HG03135 (cell line): Measurements from ENCODE around the gene NEK11.
"Not testable (repeated sequence)": the region's sequence is repeated elsewhere in the genome, so short reads cannot be mapped to it uniquely, and the experiment has no call there.

Source experiments
- ATAC-seq: cut with Tn5 transposase; IDR thresholded peaks from one replicate; pipeline ENCODE4 v1.9.1; 2021; ENCODE audit warnings: mild to moderate bottlenecking, moderate library complexity; ENCODE audit not compliant: unreplicated experiment

Gene NEK11

GRCh38 chr3:131285456-131285855 lies 258.8 kb downstream of the NEK11 start:
- ATAC-seq: no peak

- no peak for ATAC-seq
These were observed 273.2 kb downstream of the NEK11 start for GRCh38 chr3:131299836-131300235.

- ATAC-seq: no peak
These were observed 277.2 kb downstream of the NEK11 start for GRCh38 chr3:131303848-131304247.

- no peak for ATAC-seq
These were observed 278.2 kb downstream of the NEK11 start for GRCh38 chr3:131304890-131305289.

GRCh38 chr3:131306242-131306641 lies 279.6 kb downstream of the NEK11 start:
- ATAC-seq: no peak

GRCh38 chr3:131314318-131314717 lies 287.6 kb downstream of the NEK11 start:
- ATAC-seq: no peak

- no peak for ATAC-seq
These were observed 288.5 kb downstream of the NEK11 start for GRCh38 chr3:131315162-131315561.

GRCh38 chr3:131317667-131318066 lies 291.0 kb downstream of the NEK11 start:
- no peak for ATAC-seq

GRCh38 chr3:131323014-131323413 lies 296.3 kb downstream of the NEK11 start:
- no peak for ATAC-seq

GRCh38 chr3:131323792-131324191 lies 297.1 kb downstream of the NEK11 start:
- ATAC-seq: no peak

- no peak for ATAC-seq
These were observed 298.2 kb downstream of the NEK11 start for GRCh38 chr3:131324923-131325322.

GRCh38 chr3:131326307-131326706 lies 299.6 kb downstream of the NEK11 start:
- no peak for ATAC-seq

- no peak for ATAC-seq
These were observed 302.0 kb downstream of the NEK11 start for GRCh38 chr3:131328721-131329120.

- ATAC-seq: no peak
These were observed 303.1 kb downstream of the NEK11 start for GRCh38 chr3:131329774-131330173.

GRCh38 chr3:131331456-131332085 lies 304.9 kb downstream of the NEK11 start:
- ATAC-seq: not testable (repeated sequence)

- no peak for ATAC-seq
These were observed 312.4 kb downstream of the NEK11 start for GRCh38 chr3:131338948-131339640.

- ATAC-seq: no peak
These were observed 315.1 kb downstream of the NEK11 start for GRCh38 chr3:131341761-131342160.

- ATAC-seq: no peak
These were observed 322.2 kb downstream of the NEK11 start for GRCh38 chr3:131348911-131349310.

GRCh38 chr3:131349454-131349853 lies 322.8 kb downstream of the NEK11 start:
- ATAC-seq: no peak

GRCh38 chr3:131349946-131350347 lies 323.3 kb downstream of the NEK11 start:
- ATAC-seq: no peak

GRCh38 chr3:131350506-131350905 lies 323.8 kb downstream of the NEK11 start:
- ATAC-seq: no peak

GRCh38 chr3:131353016-131353877 lies 326.6 kb downstream of the NEK11 start:
- no peak for ATAC-seq
